Limb (tissue), 2 donors: Measurements from ENCODE around the gene F5.
"Not testable (repeated sequence)": the region's sequence is repeated elsewhere in the genome, so short reads cannot be mapped to it uniquely, and the experiment has no call there.

Experiments used
- DNase-seq, 2 donors: peaks; one replicate each; pipeline ENCODE4 v3.0.0-alpha.2; 2016; ENCODE audit errors: extremely low spot score in 2 of 2

Gene F5

DNA sequence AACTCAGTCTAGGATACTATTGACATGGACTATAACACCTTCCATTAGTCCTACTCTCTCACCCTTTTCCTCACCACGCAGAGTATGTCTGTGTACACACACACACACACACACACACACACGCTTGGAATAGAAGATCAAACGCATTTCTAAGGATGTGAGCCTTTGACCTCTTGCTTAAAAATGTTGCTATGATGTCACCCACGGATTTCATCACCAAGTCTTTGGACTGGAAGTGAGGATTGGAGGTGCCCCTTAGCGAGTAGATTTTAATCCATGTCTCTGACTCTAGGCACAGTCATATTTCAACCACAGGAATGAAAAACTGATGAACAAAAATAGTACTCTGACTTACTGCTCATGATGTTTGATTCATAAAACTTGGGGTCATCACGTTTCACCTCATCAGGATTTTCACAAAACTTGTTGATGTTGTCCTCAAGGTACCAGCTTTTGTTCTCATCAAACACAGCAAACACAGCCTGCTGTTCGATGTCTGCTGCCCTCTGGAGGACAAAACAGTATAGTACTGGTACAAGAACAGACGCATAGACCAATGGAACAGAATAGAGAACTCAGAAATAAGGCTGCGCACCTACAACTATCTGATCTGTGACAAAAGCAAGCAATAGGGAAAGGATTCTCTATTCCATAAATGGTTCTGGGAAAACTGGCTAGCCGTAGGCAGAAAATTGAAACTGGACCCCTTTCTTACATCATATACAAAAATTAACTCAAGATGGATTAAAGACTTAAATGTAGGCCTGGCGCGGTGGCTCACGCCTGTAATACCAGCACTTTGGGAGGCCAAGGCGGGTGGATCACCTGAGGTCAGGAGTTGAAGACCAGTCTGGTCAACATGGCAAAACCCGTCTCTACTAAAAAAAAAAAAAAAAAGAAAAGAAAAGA lies 39.9 kb downstream of the F5 start:
- peak; percentile 35 to 69 for DNase-seq

DNA sequence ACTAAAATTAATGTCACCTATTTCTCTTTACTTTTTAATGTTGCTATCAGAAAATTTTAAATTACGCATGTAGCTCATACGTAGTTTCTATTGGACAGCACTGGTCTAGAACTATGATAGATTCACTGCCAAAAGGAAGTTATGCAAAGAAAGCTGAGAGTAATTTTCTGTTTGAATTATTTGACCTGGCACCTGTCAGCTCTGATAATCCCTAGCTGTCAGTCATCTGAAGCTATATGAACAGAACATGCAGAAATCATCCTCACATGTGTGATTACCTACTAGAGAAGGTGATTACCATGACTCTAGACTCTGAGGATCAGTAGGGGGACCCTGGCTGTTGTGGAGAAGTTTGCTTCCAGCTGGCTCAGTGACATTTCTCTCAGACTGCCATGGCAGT lies 40.8 kb downstream of the F5 start:
- no peak for DNase-seq

DNA sequence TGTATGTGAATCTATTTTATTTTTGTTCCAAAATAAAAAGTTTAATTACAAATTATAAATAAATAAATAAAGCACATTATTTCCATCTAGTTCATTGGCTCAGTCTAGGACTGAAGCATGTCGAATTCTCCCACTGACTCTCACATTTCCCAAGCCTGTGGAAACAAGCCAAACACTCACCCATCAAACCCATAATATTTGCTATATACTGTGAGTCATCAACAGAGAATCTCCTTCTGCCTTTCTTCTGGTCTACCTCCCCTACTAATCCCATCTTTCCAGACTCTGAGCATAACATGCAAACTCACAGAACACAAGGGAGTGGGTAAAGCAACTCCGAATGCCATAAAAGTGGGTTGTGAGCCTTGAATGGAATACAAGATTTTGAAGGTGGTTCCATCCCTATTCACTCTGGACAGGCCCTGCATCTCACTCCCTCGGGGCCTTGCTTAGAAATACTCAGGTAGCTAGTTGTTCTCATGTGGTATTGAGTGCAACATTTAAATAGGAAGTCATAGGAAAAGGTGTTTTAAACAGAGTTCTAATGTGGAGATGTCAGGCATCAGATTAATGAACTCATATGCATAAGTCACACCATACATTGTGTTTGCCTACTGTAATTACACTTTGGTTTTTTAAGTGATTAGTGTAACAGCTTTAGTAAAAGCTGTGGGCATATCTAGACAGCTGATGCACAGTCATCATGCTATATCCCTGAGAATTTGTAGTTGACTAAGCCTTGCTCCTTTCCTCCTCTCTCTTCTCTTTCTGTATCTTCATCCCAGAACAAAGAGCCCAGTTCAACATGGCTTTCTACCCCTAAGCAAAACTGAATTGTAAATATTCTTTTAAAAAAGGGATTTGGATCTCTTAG lies 47.0 kb downstream of the F5 start:
- DNase-seq = no peak

- DNase-seq = no peak
Measured at GRCh38 chr1:169534653-169535052, 51.6 kb downstream of the F5 start.

GRCh38 chr1:169533528-169534190 lies 52.6 kb downstream of the F5 start:
- DNase-seq = not testable (repeated sequence)

DNA sequence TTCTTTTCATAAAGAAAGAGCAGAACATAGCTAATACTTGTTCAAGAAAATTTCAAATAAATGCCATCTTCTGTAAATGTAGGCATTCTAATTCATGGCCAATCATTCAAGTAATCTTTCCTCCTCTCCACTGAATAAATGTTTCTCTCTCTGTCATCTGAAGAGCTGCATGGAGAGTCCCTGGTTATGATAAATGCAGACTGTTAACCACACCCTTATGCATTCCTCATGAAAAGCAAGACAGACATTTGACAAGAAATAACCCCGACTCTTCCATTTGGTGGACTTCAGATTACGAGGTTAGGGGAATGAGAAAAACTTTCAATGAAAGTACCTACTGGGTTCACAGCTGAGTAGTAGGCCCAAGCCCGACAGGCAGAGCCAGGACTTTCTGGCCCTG lies 55.8 kb downstream of the F5 start:
- DNase-seq = no peak

GRCh38 chr1:169529068-169529642 lies 57.1 kb downstream of the F5 start:
- DNase-seq = no peak

DNA sequence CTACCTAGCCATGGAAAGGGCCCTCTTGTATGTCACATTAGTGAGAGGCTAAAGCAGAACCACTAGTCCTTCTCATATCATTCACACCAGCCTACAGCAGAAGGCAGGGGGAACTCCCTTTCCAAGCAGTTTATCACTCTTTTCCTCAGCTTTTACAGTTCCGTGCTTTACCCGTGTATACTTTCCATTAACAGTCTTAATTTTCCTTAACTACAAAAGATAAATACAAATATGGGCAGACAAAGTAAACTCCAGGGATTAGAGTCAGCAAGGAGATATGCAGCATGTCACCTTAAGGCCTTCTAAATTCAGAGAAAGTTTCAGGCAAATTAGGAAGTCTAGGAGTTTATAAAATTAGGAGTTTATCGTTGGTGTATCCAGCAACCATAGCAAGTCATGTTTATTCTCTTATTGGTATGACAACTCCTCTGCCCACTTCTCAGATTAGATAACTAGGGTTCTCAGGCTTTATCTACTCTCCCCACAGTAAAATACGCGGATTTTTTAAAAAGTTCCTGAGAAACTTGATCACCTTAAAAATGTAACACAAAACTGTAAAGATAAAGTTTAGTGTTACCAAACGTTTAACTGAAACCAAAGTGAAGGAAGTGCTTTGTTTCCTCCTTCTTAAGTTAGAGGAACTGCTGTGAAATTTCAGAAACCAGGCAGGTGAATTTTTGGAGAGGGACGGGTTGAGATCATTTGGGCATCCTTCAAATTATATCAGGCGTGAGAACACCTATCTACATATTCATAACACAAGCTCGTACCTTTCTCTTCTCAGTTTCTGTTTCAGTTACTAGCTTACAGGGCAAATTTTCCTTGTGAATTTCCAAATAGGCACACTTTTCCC lies 57.8 kb downstream of the F5 start:
- no peak for DNase-seq

DNA sequence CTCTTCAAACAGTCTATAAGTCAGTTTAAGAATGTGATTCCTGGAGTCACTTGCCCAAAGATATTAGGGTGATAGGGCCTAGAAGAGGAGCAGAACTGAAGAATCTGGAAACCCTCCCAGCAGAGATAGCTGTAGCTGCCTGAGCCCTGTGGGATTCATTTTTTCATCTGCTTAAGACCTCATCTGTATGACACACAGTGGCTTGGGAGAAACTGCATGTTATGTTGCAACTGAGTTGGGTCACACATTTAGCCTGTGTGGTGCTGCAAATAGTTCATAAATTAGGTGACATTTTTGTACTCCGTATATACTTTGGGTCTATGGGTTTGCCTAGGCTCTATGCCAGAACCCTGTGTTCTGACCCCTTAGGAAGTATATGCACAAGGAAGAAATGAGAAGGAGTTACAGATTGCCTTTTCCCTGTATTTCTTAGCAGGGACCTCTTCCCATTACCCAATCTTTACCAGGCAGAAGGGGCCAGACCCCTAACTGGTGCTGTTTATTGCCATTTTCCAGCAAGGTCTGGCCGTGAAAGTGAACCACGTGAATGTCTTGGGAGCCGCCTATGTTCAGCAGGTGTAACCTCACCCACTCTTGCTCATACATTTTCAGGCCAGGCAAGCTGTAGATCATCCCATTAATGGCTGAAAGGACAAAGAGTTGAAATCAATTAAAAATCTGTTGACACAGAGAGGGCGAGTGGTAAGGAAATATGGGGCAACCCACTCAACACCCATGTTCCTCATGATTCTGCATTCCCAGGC lies 58.6 kb downstream of the F5 start:
- DNase-seq = no peak

DNA sequence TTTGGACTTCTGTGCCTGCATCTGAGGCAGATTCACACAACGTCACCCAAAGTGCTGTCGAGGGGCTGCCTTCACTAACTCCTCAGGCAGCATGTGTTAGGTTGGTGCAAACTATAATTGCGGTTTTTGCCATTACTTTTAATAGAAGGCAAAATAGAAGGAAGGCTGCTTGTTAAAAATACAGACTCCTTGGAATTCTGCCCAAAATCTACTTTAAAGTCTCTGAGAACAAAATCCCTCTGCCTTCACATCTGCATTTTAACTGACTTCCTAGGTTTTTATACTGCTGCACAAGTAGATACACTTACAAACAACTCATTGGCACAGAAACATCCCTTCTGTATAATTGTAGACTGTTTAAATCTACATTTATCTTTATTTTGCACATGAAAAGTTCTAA lies 59.3 kb downstream of the F5 start:
- DNase-seq = peak in 1 of 2 donors; percentile 21

DNA sequence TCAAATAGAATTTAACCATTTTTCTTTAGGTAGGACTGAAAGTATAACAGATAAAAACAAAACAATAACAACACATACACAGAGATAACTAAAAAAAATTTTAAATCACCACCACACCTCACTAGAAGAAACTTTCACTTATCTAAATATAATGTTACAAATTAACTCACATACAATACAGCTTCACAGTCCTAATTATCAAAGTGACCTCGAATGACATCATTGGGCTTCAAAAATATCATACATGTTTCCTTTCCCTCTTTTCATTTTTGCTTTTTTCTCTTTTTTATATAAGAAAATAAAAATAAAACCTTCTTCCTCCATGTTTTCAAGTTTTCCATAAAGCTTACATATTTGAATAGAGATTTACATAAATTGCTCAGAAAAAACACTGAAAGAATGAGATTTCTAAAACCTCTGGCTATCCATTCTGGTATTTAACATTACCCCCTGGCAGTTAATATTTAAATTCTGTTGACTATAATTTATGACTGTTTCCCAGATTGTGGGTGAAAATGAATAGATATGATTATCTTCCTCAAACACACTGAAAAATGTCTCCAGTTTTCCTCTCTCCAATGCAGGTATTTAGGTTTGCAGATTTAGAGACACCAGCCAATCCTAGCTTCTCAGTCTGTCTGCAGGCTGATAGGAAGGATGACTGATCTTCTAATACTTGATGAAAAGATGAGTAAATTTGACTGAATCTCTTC lies 60.0 kb downstream of the F5 start:
- DNase-seq = no peak

- no peak for DNase-seq
Measured at GRCh38 chr1:169525391-169525790, 60.9 kb downstream of the F5 start.

DNA sequence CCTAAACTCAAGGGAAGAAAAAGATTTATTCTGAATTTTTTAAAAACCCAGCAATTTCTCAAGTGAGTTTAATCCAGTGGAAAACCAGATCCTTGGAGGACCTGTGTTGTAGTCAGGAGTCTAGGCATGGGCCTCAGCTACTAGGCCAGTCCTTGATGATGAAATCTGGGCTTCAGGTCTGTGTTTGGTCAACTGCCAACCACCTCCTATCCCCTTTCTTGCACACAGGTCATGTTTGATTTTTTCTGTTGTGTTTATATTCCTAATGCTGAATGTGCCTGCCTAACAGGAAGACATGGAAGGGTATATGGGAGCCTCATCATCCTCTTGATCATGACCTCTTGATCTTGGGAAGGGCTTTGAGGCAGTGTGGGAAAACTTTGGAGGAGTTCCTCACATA lies 62.4 kb downstream of the F5 start:
- no peak for DNase-seq

DNA sequence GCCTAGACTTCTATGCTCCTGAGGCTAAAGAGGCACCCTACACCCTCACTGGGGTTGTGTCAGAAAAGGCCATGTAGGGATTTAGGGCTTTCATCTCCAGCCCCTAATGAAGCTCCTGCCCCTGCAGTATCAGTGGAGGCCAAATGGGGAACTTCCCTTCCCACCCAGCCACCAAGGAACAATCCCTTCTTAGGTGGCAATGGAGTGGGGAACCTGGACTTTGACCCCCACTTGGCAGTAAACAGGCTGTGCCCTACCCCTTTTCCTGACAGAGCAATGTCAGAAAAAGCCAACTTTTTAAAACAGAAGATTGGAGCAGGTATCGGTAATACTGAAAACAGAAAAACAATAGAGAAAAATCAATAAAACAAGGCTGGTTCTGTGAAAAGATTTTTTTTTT lies 65.1 kb downstream of the F5 start:
- DNase-seq = no peak

DNA sequence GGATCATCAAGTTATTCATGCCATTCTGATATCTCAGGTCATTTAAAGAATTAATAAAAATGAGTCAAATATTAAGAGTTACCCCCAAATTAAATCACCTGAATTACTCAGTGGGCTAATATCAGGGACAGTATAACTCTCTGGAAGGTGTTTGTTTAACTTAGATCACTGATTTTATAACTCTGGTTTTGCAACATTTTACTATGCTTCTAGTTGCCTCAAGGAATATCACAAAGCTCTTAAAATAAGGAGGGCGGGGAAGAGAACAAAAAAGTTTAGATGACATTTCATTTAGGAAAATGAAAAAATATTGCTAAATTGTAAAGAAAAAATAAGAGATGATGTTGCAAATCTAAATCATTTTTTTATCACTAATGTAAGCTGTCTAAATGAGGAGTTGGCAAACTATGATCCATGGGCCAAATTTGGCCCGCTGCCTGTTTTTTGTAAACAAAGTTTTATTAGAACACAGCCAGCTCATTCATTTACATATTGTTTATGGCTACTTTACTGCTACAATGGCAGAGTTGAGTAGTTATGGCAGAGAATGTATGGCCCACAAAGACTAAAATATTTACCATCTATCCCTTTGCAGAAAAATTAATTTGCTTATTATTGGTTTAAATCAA lies 68.6 kb downstream of the F5 start:
- DNase-seq = no peak

DNA sequence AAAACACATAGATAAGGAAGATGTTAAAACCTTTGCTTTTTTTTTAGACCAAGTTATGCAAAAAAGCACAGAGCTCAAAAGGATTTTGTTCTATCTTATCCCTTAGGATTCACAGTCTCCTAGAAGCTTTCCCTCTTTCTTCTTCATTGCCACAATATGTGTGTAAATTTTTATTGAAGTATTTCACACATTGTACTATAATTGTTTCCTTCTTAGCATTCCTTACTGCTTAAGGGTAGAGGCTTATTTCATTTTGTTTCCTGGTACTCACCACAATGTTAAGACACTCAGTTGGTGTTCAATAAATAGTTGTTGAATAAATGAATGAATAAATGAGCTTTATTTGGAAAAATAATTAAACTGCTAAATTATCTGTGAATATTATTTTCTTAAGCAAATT lies 70.6 kb downstream of the F5 start:
- DNase-seq = no peak

DNA sequence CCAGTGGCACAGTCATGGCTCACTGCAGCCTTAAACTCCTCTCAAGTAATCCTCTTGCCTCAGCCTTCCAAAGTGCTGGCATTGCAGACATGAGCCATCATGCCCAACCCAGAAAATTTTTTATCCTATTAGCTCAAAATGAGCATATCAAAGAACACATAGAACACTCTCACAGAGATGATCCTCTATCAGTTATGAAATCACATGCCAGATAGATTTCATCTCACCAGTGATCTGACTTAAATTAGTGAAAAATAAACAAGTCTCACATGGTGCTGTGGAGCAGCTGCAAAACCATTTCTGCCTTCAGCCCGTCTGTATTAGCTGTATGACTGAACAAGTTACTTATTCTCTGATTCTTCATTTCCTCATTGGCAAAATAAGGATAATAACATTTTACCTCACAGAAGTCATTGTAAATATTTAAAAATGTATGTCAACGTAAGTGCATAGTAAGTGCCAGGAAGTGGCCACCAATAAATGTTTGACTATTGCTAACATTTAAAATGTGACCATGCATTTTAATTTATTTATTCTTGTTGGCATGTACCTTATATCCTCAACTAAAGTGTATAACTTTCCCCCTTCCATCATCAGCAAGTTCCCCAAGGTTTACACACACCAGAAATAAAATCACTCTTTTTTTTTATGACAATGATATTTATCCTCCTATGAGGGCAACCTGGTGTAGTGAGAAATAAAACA lies 71.6 kb downstream of the F5 start:
- DNase-seq = no peak

GRCh38 chr1:169513208-169513607 lies 73.1 kb downstream of the F5 start:
- no peak for DNase-seq
